Measurements from ENCODE around the gene INTS1.

Gene INTS1

DNA sequence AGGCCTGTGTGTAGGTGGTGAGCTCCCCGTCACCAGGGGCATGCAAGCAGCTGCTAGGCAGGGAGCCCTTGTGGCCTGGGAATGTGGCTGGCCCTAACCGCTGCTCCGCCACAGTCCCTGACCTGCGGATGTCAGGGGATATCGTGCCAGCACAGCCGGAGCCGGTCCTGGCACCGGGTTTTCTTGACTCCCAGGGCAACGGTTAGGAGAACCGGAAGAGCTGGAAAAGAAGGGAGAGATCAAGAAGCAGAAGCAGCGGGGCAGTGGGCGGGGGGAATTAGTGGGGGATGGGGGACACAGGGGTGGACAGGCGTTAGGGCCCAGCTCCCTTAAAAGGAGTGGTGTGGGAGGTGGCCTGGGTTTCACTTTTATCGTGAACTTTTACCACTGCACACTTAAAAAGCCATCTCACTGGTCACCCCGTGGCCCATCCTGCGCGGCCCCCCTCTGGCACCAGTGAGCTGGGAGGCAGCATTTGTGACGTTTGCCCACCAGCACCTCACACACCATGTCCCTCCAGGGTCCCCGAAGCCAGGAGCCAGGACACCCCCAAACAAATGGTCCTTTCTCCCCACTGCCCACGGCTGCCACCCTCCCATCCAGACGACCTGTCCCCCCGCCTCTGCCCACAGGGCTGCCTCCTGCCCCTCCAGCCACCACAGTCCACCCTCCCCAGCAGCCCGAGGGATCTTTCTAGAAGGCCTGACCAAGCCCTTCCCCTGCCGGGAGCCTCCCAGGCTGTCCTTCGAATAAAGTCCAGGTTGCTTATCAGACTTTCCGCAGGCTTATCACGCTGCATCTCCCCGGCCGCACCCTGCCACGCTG, 43.2 kb downstream of the INTS1 start:
- TF ChIP-seq POLR2AphosphoS5 (IDR thresholded peaks at IDR 0.05; ENCODE audit: low read depth, low read length) (no peak), TAF1 (IDR thresholded peaks at IDR 0.05; ENCODE audit: borderline replicate concordance, low read depth, low read length) (no peak)
- FAIRE-seq (no peak), DNase-seq (ENCODE audit: insufficient read length) (no peak)

DNA sequence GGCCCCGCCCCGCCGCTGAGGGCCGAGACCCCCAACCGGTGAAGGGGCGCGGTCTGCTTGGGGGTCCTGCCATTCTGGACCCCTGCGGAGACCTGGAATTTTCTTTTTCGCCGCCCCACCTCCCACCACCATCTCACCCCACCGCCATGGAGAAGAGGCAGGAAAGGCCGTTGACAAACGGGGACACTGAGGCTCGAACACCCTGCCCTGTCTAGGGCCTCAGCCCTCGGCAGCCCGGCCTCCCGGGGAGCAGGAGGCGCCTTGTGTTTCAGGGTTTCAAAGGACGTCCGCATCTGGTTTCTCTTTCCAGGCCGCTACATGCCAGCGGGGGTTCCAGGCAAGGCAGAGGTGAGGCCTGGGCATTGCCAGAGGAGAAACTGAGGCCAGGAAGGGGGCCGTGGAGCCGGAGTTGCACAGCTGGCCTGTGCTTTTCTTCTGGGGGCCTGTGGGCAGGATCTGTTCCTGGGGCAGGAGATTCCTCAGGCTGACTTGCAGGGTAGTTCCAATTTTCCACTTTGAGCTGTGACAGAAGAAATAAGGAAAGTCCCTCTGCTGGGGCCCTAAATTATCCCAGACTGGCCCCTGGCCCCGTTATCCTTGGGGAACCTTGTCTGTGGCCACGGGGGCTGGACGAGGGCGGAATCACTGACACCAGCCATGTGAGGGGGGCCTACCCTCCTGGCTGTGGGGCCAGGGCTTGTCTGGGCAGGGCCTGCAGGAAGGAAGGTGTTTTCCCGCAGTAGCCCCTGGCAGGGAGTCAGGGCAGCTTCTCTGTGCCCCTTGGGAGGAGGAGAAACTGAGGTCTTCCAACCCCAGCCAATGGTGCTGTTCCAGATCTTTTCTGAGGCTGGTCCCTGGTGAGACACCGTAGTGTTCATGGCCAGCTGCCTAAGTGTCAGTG, 44.0 kb downstream of the INTS1 start:
- TF ChIP-seq TAF1 (IDR thresholded peaks at IDR 0.05; ENCODE audit: borderline replicate concordance, low read depth, low read length), result no peak
- no peak for TF ChIP-seq POLR2AphosphoS5 (IDR thresholded peaks at IDR 0.05; ENCODE audit: low read depth, low read length)
- no peak for TF ChIP-seq POLR2A (IDR thresholded peaks at IDR 0.05; ENCODE audit: low read depth, low read length)
- DNase-seq (ENCODE audit: insufficient read length), result no peak
- FAIRE-seq, result peak; percentile 27

DNA sequence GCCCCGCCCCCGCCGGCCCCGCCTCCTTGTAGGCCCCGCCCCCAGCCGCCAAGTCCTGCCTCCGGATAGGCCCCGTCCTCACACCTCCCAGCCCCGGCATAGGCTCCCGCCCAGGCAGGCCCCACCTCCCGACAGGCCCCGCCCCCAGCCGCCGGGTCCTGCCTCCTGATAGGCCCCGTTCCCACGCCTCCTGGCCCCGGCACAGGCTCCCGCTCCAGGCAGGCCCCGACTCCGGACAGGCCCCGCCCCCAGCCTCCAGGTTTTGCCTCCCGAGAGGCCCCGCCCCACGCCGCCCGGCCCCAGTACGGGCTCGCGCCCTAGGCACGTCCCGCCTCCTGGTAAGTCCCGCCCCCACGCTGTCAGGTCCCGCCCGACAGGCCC, 44.7 kb downstream of the INTS1 start:
- TF ChIP-seq POLR2AphosphoS5 (IDR thresholded peaks at IDR 0.05; ENCODE audit: low read depth, low read length), result no peak
- no peak for TF ChIP-seq POLR2A (IDR thresholded peaks at IDR 0.05; ENCODE audit: low read depth, low read length)
- no peak for TF ChIP-seq TAF1 (IDR thresholded peaks at IDR 0.05; ENCODE audit: borderline replicate concordance, low read depth, low read length)
- peak; percentile 80 for FAIRE-seq
- DNase-seq (ENCODE audit: insufficient read length), result peak; percentile 100

DNA sequence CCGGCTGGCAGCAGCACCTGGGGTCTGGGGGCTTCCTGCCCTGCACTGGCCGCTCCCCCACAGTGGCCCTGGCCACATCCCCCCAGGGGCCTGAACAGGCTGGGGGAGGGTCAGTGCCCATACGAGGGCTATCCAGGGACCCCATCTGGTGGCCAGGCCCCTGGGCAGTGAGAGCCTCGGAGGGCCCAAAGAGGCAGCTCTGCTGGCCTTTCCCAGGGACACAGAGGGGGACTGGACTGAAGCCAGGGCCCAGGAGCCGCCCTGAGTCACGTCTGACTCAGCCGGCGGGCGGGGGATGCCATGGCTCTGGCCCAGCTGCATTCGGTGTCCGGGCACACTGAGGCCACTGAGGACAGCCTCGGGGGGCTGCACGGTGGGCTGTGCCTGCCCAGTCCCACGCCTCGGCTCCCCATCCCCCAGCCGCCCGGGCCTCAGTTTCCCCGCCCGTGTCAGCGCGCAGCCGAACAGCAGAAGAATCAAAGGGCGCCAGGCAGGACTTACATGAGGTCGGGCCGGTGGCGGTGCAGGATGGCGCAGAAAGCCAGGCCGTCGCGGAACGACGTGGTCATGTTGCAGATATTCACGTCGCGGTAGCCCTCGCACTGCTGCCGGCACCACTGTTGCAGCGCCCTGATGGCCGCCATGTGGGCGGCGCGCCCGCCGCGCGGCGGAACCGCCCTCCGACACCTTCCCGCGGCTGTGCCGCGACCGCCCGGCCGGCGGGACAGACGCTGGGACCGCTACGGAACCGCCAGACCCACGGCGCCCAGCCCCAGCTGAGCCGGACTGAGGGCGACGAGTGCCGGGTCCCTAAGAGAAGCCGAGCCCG, 45.3 kb downstream of the INTS1 start, which contains the start of gene MICALL2:
MICALL2 (minus strand) TSS at position 788 of the 829 bp plus-strand sequence; CDS start at position 644, 144 bp downstream.
- no peak for DNase-seq (ENCODE audit: insufficient read length)
- TF ChIP-seq POLR2A (IDR thresholded peaks at IDR 0.05; ENCODE audit: low read depth, low read length) (peak; percentile 43; the same call in 1 of the 2 replicates), TAF1 (IDR thresholded peaks at IDR 0.05; ENCODE audit: borderline replicate concordance, low read depth, low read length) (no peak), POLR2AphosphoS5 (IDR thresholded peaks at IDR 0.05; ENCODE audit: low read depth, low read length) (no peak)
- no peak for FAIRE-seq

DNA sequence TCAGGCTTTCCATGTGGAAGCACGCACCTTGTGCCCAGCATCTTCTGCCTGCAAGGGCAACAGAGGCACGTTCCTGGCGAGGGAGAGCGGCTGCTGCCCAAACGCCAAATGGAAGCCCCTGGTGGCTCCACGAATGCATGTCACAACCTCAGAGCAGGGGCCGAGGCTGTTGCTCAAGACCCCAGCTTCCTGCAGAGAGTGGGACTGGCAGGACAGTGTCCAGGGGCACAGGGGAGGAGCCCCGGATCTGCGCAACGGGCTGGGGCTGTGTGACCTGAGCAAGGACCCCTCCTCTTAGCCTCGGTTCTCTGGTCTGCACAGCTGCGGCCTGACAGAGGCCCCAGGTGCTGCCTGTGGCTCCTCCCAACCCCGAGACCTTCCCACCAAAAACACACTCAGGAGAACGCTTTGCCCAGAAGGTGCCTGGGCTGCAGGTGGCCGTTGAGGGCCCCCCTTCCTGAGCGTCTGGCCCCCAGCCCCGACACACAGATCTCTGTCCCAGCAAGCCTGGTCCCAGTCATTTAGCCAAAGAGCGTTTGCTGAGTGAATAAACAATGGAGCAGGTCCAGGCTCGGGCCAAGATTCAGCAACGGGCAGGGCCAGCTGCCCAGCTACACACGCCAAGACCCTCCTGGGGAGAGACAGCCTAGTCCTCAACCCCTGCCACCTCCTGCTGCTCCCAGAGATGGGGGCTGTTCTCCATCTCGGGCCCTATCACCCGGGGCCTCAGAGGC, 46.1 kb downstream of the INTS1 start:
- no peak for TF ChIP-seq POLR2A (IDR thresholded peaks at IDR 0.05; ENCODE audit: low read depth, low read length)
- no peak for TF ChIP-seq TAF1 (IDR thresholded peaks at IDR 0.05; ENCODE audit: borderline replicate concordance, low read depth, low read length)
- no peak for TF ChIP-seq POLR2AphosphoS5 (IDR thresholded peaks at IDR 0.05; ENCODE audit: low read depth, low read length)
- no peak for FAIRE-seq
- DNase-seq (ENCODE audit: insufficient read length), result no peak

DNA sequence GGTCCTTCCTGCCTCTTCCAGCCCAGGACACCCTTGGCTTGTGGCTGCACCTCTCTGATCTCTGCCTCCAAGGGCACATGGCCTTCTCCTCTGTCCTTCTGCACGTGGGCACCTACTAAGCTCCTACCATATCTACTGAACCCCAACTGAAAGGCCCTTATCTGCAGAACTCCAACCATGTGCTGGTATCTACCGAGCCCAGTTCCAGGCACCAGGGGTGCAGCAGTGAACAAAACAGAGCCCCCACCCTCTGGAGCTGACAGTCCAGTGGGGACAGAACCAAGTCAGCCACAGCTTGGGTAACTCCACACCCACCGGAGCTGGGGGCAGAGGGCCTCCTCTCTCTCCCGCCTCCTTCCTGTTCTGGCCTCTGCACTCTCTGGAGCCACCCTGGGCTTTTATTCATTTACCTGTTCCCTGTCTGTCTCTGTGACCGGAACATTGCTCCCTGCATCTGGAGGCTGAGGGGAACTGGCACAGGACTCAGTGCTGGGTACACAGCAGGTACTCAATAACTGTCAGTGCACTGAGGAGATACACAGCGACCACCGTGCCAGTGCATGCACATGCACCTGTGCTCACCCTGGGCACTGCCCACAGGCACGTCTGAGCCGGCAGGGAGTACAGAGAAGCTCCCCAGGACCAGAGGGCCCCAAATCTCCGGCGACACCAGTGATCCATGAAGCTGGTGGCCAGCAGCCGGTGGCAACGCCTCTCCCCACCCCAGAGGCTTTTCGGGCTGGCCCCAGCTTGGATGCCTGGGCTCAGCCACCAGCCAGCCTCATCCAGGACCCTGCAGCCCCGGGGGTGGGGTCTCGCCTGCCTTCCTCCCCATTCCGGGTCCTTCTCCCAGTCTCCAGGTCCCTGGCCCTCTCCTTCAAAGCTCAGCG, 46.9 kb downstream of the INTS1 start:
- DNase-seq (ENCODE audit: insufficient read length), result no peak
- no peak for FAIRE-seq
- TF ChIP-seq POLR2A (IDR thresholded peaks at IDR 0.05; ENCODE audit: low read depth, low read length), result no peak
- no peak for TF ChIP-seq TAF1 (IDR thresholded peaks at IDR 0.05; ENCODE audit: borderline replicate concordance, low read depth, low read length)
- no peak for TF ChIP-seq POLR2AphosphoS5 (IDR thresholded peaks at IDR 0.05; ENCODE audit: low read depth, low read length)

DNA sequence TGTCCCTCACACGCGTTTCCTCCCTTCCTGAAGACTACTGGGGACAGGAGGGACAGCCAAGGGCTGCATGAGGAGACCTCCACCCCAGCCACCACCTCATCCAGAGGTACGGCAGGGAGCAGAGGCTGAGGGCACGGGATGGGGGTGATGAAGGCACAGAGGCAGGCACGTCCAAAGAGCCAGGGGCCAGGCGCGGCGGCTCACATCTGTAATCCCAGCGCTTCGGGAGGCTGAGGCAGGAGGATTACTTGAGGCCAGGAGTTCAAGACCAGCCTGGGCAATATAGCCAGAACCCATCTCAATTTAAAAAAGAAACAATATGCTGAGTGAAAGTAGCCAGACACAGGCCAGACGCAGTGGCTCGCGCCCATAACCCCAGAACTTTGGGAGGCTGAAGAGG, 48.2 kb downstream of the INTS1 start:
- FAIRE-seq, result no peak

DNA sequence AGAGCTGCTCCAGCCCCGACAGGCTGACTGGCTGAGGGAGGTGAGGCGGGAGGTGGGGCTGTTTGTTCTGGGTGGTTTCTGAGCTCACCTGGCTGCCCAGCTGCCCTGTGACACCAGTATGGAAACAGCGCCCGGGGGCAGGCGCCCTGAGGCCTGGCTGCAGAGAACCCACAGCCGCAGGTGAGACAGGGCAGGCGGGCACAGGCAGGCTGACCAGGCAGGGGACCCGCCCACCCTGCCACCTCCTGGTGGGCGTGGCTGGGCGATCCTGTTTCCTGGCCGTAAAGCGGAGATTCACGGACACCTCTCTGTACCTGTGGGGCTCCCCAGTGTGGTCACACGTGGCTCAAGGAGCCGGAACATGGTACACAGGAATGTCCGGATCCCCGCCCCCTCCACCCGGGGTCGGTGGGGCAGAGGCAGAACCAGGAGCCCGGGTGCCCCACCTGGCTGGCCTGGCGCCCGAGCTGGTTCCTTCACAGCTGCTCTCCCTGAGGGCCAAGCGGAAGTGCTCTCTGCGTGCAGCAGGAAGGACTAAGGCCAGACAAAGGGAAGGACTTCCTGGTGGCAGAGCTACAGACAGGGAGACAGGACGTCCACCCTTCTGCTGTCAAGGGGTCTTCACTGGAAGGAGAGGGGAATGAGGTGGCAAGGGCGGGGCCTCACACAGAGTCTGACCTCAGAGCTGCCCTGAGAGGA, 48.8 kb downstream of the INTS1 start:
- TF ChIP-seq POLR2AphosphoS5 (IDR thresholded peaks at IDR 0.05; ENCODE audit: low read depth, low read length), result no peak
- TF ChIP-seq TAF1 (IDR thresholded peaks at IDR 0.05; ENCODE audit: borderline replicate concordance, low read depth, low read length), result no peak
- TF ChIP-seq POLR2A (IDR thresholded peaks at IDR 0.05; ENCODE audit: low read depth, low read length), result no peak
- no peak for FAIRE-seq
- no peak for DNase-seq (ENCODE audit: insufficient read length)

More for the DNA sequence above, 48.2 kb downstream of the INTS1 start:
- no peak for DNase-seq (ENCODE audit: insufficient read length)
- TF ChIP-seq POLR2A (IDR thresholded peaks at IDR 0.05; ENCODE audit: low read depth, low read length), result no peak
- TF ChIP-seq TAF1 (IDR thresholded peaks at IDR 0.05; ENCODE audit: borderline replicate concordance, low read depth, low read length), result no peak
- no peak for TF ChIP-seq POLR2AphosphoS5 (IDR thresholded peaks at IDR 0.05; ENCODE audit: low read depth, low read length)

DNA sequence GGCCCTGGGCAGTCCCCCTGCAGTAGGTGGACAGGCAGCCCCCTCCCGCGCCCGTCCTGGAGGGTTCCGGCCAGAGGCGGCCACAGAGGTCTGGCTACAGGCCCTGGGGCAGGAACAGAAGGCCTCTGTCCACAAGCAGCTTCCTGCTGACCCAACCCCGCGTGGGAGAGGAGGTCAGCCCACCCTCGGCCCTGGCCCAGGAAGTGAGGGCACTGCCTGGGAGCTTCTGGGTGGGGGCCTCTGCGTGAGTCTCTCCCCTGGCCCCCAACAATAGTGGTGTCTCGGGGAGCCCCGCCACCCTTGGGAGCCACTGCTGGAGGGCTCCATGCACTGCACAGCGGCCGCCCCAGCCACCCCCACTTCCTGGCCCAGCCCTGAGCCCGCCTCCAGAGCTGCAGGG, 49.6 kb downstream of the INTS1 start:
- FAIRE-seq (no peak), DNase-seq (ENCODE audit: insufficient read length) (no peak)
- TF ChIP-seq POLR2A (IDR thresholded peaks at IDR 0.05; ENCODE audit: low read depth, low read length) (no peak), TAF1 (IDR thresholded peaks at IDR 0.05; ENCODE audit: borderline replicate concordance, low read depth, low read length) (no peak), POLR2AphosphoS5 (IDR thresholded peaks at IDR 0.05; ENCODE audit: low read depth, low read length) (no peak)

Data from GM12892 (cell line).